HL-60/S4 treated with retinoic acid at 250 ng/mL for 4 days and 3 days (cell line): ENCODE results near the gene ZFP1.
"Not testable (repeated sequence)": the region's sequence is repeated elsewhere in the genome, so short reads cannot be mapped to it uniquely, and the experiment has no call there.

ENCODE experiments used
- in situ Hi-C: fragments of 300-500 bp; cut with MboI; formaldehyde crosslinking; loops from 2 replicates; pipeline ENCODE4 v1.7.0; 2022; ENCODE audit warnings: low sequenced_read_pairs

The ZFP1 gene

GRCh38 chr16:75112734-75113491 lies 35.4 kb upstream of the ZFP1 start:
- in situ Hi-C loops = no loop called here

GRCh38 chr16:75113541-75114121 lies 34.7 kb upstream of the ZFP1 start:
- in situ Hi-C loops = no loop called here

DNA sequence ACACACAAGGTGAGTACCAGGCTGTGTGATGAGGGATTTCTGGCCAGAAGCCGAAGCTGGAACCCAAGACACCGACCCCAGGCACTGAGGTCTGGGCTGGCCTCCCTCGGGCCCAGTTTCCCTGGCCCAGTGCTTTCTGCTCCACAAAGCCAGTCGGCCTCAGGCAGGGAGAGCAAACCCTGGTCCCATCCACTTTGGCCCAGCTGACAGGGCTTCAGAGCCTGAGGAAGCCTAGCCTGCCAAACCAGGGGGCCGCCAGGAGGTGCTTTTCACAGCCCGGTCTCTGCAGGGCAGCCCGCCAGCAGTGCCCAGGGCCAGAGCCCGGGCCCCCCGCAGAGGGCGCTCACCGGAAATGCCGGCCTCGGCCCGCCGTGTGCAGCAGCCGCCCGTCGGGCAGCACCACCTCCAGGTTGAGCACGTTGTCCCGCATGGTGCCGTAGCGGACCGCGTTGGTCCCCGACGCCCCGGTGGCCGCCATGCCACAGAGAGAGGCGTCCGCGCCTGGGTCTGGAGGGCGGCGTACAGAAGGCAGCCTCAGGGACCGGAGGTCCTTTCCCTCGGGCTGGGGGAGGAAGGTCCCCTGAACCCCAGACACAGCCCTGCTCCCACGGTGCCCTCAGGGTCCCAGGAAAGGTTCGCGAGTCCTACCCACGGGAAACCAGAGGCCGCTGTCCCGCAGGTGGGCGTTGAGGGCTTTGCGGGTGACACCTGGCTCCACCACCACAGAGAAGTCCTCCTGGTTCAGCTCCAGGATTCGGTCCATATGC lies 34.0 kb upstream of the ZFP1 start:
- in situ Hi-C loops = no loop called here

- in situ Hi-C loops = no loop called here
Observed at GRCh38 chr16:75114946-75115825, 33.1 kb upstream of the ZFP1 start.

- in situ Hi-C loops = no loop called here
Observed at GRCh38 chr16:75116081-75116910, 32.0 kb upstream of the ZFP1 start, which contains the start of gene LDHD. Gene LDHD, minus strand, starts transcription at chr16:75116780. Its CDS starts 60 bp downstream, at chr16:75116720.

- in situ Hi-C loops = no loop called here
Observed at GRCh38 chr16:75116911-75117245, 31.4 kb upstream of the ZFP1 start.

- in situ Hi-C loops = no loop called here
Observed at GRCh38 chr16:75118943-75119539, 29.3 kb upstream of the ZFP1 start.

DNA sequence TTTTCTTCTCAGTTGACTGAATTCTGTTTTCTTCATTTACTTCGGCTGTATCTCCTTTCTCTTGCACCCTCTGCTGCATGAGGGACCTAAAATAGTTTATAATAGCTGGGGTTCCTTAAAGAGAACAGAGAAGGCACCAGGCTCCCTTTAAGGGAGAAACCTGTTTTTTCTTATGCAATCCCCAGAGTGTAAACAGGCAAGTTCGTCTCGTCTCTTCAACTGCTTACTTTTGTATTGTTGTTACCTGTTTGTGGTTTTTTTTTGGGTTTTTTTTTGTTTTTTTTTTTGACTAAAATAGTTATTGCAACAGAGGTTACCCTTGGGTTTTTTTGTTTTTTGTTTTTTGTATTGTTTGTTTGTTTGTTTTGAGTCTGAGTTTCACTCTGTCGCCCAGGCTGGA lies 28.1 kb upstream of the ZFP1 start:
- in situ Hi-C loops = no loop called here

DNA sequence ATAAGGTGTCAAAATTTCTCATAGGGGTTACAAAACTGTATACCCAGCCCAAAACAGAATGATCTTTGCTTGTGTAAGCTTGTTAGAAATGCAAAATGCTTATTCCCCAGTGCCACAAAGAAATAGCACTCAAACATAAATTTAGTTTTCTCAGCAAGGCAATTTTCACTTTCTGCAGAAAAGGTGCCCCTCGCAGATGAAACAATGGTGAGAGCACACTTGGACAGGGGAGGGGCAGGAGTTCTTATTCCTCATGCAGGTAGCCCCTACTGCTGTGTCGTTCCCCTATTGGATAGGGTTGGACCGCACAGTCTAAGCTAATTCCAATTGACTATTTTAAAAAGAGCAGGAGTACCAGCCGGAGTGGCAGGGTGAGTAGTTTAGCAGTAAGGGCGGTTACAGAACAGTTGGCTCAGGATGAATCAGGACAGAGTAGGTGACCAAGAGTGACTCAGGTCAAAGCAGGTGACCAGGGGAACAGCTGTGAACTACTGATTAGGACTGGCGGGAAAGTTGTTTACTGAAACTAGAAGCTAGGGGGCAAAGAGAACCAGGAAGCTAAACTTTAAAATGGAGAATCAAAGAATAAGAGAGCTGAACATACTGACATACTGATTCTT lies 26.3 kb upstream of the ZFP1 start:
- in situ Hi-C loops = no loop called here

DNA sequence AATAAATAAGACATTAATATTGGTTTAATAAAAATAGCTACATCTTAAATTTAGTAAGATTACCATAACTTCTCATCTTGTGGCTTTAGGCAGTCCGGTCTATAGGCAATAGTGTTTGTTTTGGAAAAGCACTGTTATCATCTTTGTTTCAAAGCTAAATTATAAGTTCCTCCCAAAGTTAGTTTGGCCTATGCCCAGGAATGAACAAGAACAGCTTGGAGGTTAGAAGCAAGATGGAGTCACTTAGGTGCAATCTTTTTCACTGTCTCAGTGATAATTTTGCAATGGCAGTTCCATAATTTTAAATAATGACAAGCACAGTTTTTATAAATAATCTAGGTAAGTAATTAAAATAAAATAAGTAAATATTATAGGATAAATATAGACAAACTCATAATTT lies 25.7 kb upstream of the ZFP1 start:
- in situ Hi-C loops = no loop called here

DNA sequence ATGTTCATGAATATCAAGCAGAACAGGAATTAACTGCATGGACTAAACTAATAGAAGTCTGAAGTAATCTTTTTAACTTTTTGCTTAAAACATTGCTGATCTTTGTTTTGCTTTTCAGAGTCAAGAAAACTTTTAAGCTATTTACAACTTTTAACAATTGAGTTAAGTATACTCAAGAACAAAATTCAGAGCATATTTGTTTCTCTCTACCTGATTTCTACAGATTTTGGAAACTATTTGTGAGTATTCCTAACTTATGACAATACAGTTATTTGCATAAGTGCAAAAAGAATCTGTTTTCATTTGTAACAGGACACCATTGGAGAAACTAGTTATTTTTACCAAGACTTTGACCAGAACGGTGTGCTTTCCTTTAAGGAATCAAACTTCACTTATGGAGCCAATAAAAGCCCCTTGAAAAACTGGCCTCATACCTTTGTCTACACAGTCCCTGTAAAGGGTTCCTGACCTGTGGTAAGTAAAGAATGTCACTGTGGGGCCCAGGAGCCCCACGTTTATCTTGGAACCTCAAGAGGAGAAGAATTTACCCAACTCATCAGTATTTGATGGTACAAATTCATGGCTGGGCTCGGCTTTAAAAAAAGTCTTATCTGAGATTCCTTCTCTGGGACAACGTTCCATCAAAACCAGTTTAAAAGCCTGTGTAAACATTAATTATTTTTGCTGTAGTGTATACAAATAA lies 20.5 kb upstream of the ZFP1 start:
- in situ Hi-C loops = no loop called here

- in situ Hi-C loops = not testable (repeated sequence)
Observed at GRCh38 chr16:75129421-75130149, 18.7 kb upstream of the ZFP1 start.

DNA sequence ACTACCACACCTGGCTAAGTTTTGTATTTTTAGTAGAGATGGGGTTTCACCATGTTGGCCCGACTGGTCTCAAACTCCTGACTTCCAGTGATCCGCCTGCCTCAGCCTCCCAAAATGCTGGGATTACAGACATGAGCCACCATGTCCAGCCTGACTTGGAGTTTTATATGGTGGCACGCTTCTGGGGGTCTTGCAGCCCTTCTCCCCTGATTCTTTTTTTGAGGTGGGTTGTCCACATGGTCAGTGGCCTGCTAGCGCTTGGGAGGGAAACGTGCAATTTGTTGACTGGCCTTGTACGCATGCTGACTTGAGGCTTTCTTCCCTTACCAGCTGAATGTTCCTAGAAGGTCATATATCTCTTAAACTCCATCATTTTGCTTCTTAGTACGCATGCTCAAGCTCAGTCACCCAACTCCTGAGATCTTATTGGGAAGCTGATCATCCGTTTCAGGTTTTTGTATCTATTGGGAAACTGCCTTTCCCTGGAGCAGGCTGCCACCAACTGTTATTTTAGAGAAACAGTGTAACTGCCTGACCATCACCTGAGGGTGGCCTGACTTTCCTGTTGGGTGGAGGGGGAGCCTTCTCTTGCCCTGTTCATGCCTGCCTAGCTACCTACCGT lies 18.1 kb upstream of the ZFP1 start:
- in situ Hi-C loops = no loop called here

GRCh38 chr16:75131081-75131480 lies 17.2 kb upstream of the ZFP1 start:
- in situ Hi-C loops = no loop called here

- in situ Hi-C loops = no loop called here
Observed at GRCh38 chr16:75138233-75138632, 10.1 kb upstream of the ZFP1 start.

DNA sequence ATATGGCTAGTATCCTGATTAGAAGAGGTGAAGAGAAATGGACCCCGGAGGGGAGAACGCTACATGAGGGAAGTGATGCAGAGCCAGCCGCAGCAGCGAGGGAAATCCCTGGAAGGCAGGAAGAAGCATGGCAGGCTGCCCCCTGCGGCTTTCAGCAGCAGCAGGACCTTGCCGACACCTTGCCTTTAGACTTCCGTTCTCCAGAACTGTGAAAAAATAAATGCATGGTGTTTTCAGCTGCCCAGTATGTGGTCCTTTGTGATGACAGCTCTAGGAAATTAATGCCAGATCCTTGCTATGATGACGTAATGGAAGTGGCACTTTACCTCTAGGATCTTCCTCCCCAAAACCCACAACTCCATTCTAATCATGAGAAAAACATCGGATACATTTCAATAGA lies 9.7 kb upstream of the ZFP1 start:
- in situ Hi-C loops = no loop called here

GRCh38 chr16:75139498-75139897 lies 8.8 kb upstream of the ZFP1 start:
- in situ Hi-C loops = no loop called here

GRCh38 chr16:75143941-75144340 lies 4.4 kb upstream of the ZFP1 start:
- in situ Hi-C loops = no loop called here
